ENCODE measurements around the gene CHSY1. TPM values are rescaled to one million over a fixed set of nuclear protein-coding genes. Genes with fewer than 3 reads are reported as not detected.
A peak's percentile ranks its signal among the peaks of the same experiment; 100 is the strongest.

Gene CHSY1
- total and polyA plus RNA-seq, 2 of the 4 experiments (the other 2 are of a cell fraction): 40.9 to 53.2 TPM

DNA sequence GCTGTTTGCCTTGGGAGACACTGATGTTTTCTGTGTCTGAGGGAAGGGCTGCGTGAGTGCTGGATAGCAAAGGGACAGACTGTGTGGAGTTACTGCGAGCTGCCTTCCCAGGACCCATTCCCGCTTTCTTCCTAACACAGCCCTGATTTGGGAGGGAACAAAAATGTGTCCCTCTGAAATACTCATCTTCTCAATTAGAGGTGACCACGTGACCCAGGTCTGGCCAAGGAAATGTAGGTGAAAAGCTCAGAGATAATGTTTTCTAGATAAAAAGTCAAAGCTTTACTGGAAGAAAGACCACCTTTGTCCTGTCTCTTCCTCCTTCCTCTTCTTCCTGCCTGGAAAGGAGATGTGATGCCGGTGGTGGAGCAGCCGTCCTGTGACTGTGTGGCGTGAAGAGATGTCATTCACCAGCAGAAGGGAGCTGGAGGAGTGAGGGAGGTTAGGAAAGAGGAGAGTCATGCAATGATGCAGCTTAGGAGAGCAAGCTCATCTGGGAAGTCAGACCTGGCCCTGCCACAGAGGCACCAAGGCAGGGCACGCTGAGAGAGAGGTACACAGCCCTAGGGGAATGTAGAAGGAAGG is 105.6 kb downstream of the CHSY1 start:
- intact Hi-C loops (cut with micrococcal nuclease) (no loop called here), in situ Hi-C loops (cut with MboI; ENCODE audit: low sequenced_read_pairs) (no loop called here), dilution Hi-C loops (cut with HindIII; ENCODE audit: low sequenced_read_pairs, unreplicated experiment) (no loop called here)
- Histone ChIP-seq H3K4me2 (ENCODE audit: low read depth, low read length) (no peak overlapping the region), H3K4ac (ENCODE audit: low read depth, low read length) (peak overlapping the region; percentile 47), H3K79me1 (ENCODE audit: low read depth in 1 of 2, low read length in 2 of 2) (no peaks in the 10 kb centered on the region; a peak in 1 of 4 replicates), H2BK20ac (ENCODE audit: low read depth, low read length) (no peak overlapping the region), H4K20me1 (ENCODE audit: insufficient read depth, low read length) (no peaks in the 10 kb centered on the region), H2AK5ac (ENCODE audit: low read depth, low read length) (peak overlapping the region; percentile 70; the same call in 1 of the 2 replicates), H3K36me3 (ENCODE audit: control insufficient read depth, insufficient read depth, low read length) (no peaks in the 10 kb centered on the region), H3K9ac (ENCODE audit: low read depth, low read length) (no peak overlapping the region), H3K27ac (ENCODE audit: insufficient read depth, low read length) (no peak overlapping the region), H2AK9ac (replicated peaks; ENCODE audit: low read depth, low read length, poor library complexity) (peak overlapping the region; percentile 4), H2AFZ (replicated peaks; ENCODE audit: low read length, poor library complexity) (no peak overlapping the region), H3K56ac (ENCODE audit: extremely low read depth, insufficient read depth, low read length) (no peak overlapping the region), H3K14ac (replicated peaks; ENCODE audit: low read depth, low read length) (0 out of 2 replicates have a peak overlapping the region, but pooled peaks have one; percentile 29), H2BK120ac (ENCODE audit: low read depth, low read length) (no peak overlapping the region; the same call in 1 of the 2 replicates), H3K4me1 (ENCODE audit: control insufficient read depth, insufficient read depth, low read length) (peaks cover 2% of the 10 kb centered on the region), H3K9me3 (ENCODE audit: control insufficient read depth, insufficient read depth, low read length) (no peaks in the 10 kb centered on the region), H3K4me3 (ENCODE audit: insufficient read depth, low read depth, low read length) (no peak overlapping the region), H3K18ac (ENCODE audit: low read depth, low read length) (no peak overlapping the region), H2BK5ac (ENCODE audit: low read depth, low read length, poor library complexity, severe bottlenecking) (no peak overlapping the region), H4K5ac (ENCODE audit: low read depth, low read length) (no peak overlapping the region), H3K9me1 (ENCODE audit: insufficient read depth, low read length) (no peaks in the 10 kb centered on the region), H2BK15ac (ENCODE audit: low read depth, low read length) (no peak overlapping the region; the same call in 2 of the 3 replicates), H3K23ac (ENCODE audit: low read depth, low read length) (peak overlapping the region; percentile 59; the same call in 1 of the 2 replicates), H4K91ac (ENCODE audit: insufficient read depth, low read depth, low read length) (peak overlapping the region; percentile 16; the same call in 1 of the 2 replicates), H3K27me3 (ENCODE audit: control insufficient read depth, insufficient read depth, low read length) (no peaks in the 10 kb centered on the region), H4K8ac (ENCODE audit: low read depth in 2 of 2, low read length in 2 of 2) (no peak overlapping the region)
- DNase-seq (no peak), ATAC-seq (ENCODE audit: low read depth) (no peak)
- ChIA-PET POLR2A (ENCODE audit: unreplicated experiment) (interaction anchor here (0.6 kb wide), 2 partner anchors 18 kb away, joined by 4 read pairs; no protein-coding TSS in a partner anchor), CTCF (no interaction called here)
- BruUV-seq (replicated peaks): no TSS peak
- no CpG with 5 or more reads among the region's 8 CpGs for WGBS, 2 experiments (ENCODE audit: extremely low coverage in 2 of 2, insufficient read length in 1 of 2)
- TF ChIP-seq CHD1 (IDR thresholded peaks at IDR 0.05; ENCODE audit: low read depth, low read length) (no peak), SMC3 (IDR thresholded peaks at IDR 0.05; ENCODE audit: low read depth, low read length) (no peak)
